H9 (cell line): ENCODE measurements around the gene UBN1. TPM values are rescaled to one million over a fixed set of nuclear protein-coding genes. Genes with fewer than 3 reads are reported as not detected.

ENCODE experiments used
- DNase-seq: peaks from one replicate; pipeline ENCODE4 v3.0.0-alpha.2; 2017
- H2AFZ ChIP-seq: one replicate; pipeline ENCODE4 v1.6.1; 2013; ENCODE audit warnings: mild to moderate bottlenecking, low read length, control low read depth, moderate library complexity
- H2AK5ac ChIP-seq: 2 replicates; pipeline ENCODE4 v1.6.1; 2013; ENCODE audit warnings: low read length, control low read depth, mixed read lengths; ENCODE audit not compliant: insufficient read length
- H2BK120ac ChIP-seq: one replicate; pipeline ENCODE4 v1.6.1; 2013; ENCODE audit warnings: low read depth, mild to moderate bottlenecking, low read length, control low read depth, inconsistent platforms; ENCODE audit not compliant: poor library complexity, severe bottlenecking
- H2BK12ac ChIP-seq: 2 replicates; pipeline ENCODE4 v1.6.1; 2013; ENCODE audit warnings: low read length, control low read depth, mixed read lengths, low read depth; ENCODE audit not compliant: insufficient read length
- H2BK15ac ChIP-seq: 2 replicates; pipeline ENCODE4 v1.6.1; 2013; ENCODE audit warnings: low read depth, low read length, control low read depth
- H2BK20ac ChIP-seq: one replicate; pipeline ENCODE4 v1.6.1; 2013; ENCODE audit warnings: low read depth, mild to moderate bottlenecking, low read length, control low read depth, inconsistent platforms; ENCODE audit not compliant: poor library complexity, severe bottlenecking
- H2BK5ac ChIP-seq: 2 replicates; pipeline ENCODE4 v1.6.1; 2013; ENCODE audit warnings: low read length, control low read depth, mixed read lengths; ENCODE audit not compliant: insufficient read length
- H3K14ac ChIP-seq: 2 replicates; pipeline ENCODE4 v1.6.1; 2013; ENCODE audit warnings: low read length, control low read depth; ENCODE audit not compliant: insufficient read depth
- H3K18ac ChIP-seq: 2 replicates; pipeline ENCODE4 v1.6.1; 2013; ENCODE audit warnings: low read depth, mild to moderate bottlenecking, mixed read lengths, low read length, control low read depth; ENCODE audit not compliant: insufficient read length
- H3K23ac ChIP-seq: 2 replicates; pipeline ENCODE4 v1.6.1; 2013; ENCODE audit warnings: low read length, control low read depth, mixed read lengths, low read depth; ENCODE audit not compliant: insufficient read length
- H3K23me2 ChIP-seq: 2 replicates; pipeline ENCODE4 v1.6.1; 2013; ENCODE audit warnings: low read depth, mild to moderate bottlenecking, mixed read lengths, low read length, control low read depth; ENCODE audit not compliant: insufficient read length, poor library complexity, severe bottlenecking
- H3K27ac ChIP-seq: 2 replicates; pipeline ENCODE4 v1.5.1; 2013; ENCODE audit warnings: low read length, control low read depth, mixed read lengths, low read depth; ENCODE audit not compliant: insufficient read length
- H3K27me3 ChIP-seq: 2 replicates; pipeline ENCODE4 v1.6.1; 2013; ENCODE audit warnings: low read length, control low read depth, inconsistent platforms; ENCODE audit not compliant: insufficient read depth
- H3K4ac ChIP-seq: 2 replicates; pipeline ENCODE4 v1.6.1; 2013; ENCODE audit warnings: low read depth, mild to moderate bottlenecking, control low read depth, inconsistent platforms, low read length, moderate library complexity
- H3K4me1 ChIP-seq: 2 replicates; pipeline ENCODE4 v1.6.1; 2013; ENCODE audit warnings: low read length, control low read depth, inconsistent platforms; ENCODE audit not compliant: insufficient read depth
- H3K4me2 ChIP-seq: 2 replicates; pipeline ENCODE4 v1.6.1; 2013; ENCODE audit warnings: low read length, control low read depth, mixed read lengths; ENCODE audit not compliant: insufficient read length, insufficient read depth
- H3K56ac ChIP-seq: 2 replicates; pipeline ENCODE4 v1.6.1; 2013; ENCODE audit warnings: low read depth, mild to moderate bottlenecking, mixed read lengths, low read length, control low read depth; ENCODE audit not compliant: insufficient read length
- H3K79me1 ChIP-seq: 2 replicates; pipeline ENCODE4 v1.6.1; 2013; ENCODE audit warnings: low read depth, mild to moderate bottlenecking, moderate library complexity, low read length, control low read depth, inconsistent platforms; ENCODE audit not compliant: insufficient read depth, poor library complexity, severe bottlenecking
- H3K79me2 ChIP-seq: 2 replicates; pipeline ENCODE4 v1.6.1; 2013; ENCODE audit warnings: low read length, control low read depth, inconsistent platforms; ENCODE audit not compliant: insufficient read depth
- H3K9ac ChIP-seq: 2 replicates; pipeline ENCODE4 v1.6.1; 2013; ENCODE audit warnings: low read length, control low read depth, mixed read lengths; ENCODE audit not compliant: insufficient read length; ENCODE audit errors: extremely low read depth
- H3K9me3 ChIP-seq: one replicate; pipeline ENCODE4 v1.6.1; 2013; ENCODE audit warnings: low read depth, low read length, inconsistent platforms; ENCODE audit not compliant: control insufficient read depth
- H3T11ph ChIP-seq: one replicate; pipeline ENCODE4 v1.6.1; 2013; ENCODE audit warnings: mild to moderate bottlenecking, low read length, control low read depth, inconsistent platforms
- H4K20me1 ChIP-seq: one replicate; pipeline ENCODE4 v1.6.1; 2013; ENCODE audit not compliant: control insufficient read depth, insufficient read length, insufficient read depth
- H4K5ac ChIP-seq: 2 replicates; pipeline ENCODE4 v1.6.1; 2013; ENCODE audit warnings: low read depth, mild to moderate bottlenecking, mixed read lengths, low read length, control low read depth; ENCODE audit not compliant: insufficient read length
- H4K8ac ChIP-seq: replicated peaks from 2 replicates; pipeline ENCODE4 v1.6.1; 2013; ENCODE audit warnings: low read length, control low read depth, mixed read lengths, low read depth; ENCODE audit not compliant: insufficient read length
- H4K91ac ChIP-seq: 2 replicates; pipeline ENCODE4 v1.6.1; 2013; ENCODE audit warnings: low read depth, mild to moderate bottlenecking, moderate library complexity, mixed read lengths, low read length, control low read depth; ENCODE audit not compliant: insufficient read length
- H3K27ac Mint-ChIP-seq, 3 experiments: 2 replicates in 2 of 3; 3 replicates in 1 of 3; pipeline ENCODE4 v1.8.0; 2020 to 2021; ENCODE audit warnings: mixed read lengths in 3 of 3, mild to moderate bottlenecking in 1 of 3, moderate library complexity in 1 of 3
- H3K27me3 Mint-ChIP-seq: 2 replicates; pipeline ENCODE4 v1.8.0; 2021; ENCODE audit warnings: low read depth, mild to moderate bottlenecking, moderate library complexity, mixed read lengths
- H3K36me3 Mint-ChIP-seq, 3 experiments: 2 replicates in 2 of 3; 3 replicates in 1 of 3; pipeline ENCODE4 v1.8.0; 2020 to 2021; ENCODE audit warnings: low read depth in 3 of 3, mixed read lengths in 3 of 3; ENCODE audit not compliant: insufficient read depth in 1 of 3
- H3K4me1 Mint-ChIP-seq, 2 experiments: 2 replicates each; pipeline ENCODE4 v1.8.0; 2020; ENCODE audit warnings: mixed read lengths in 2 of 2
- H3K4me3 Mint-ChIP-seq, 2 experiments: 2 replicates in 1 of 2; 3 replicates in 1 of 2; pipeline ENCODE4 v1.8.0; 2020 to 2021; ENCODE audit warnings: mild to moderate bottlenecking in 2 of 2, mixed read lengths in 2 of 2, moderate library complexity in 1 of 2
- H3K9me3 Mint-ChIP-seq, 2 experiments: 2 replicates in 1 of 2; 3 replicates in 1 of 2; pipeline ENCODE4 v1.8.0; 2020; ENCODE audit warnings: mild to moderate bottlenecking in 2 of 2, mixed read lengths in 2 of 2, moderate library complexity in 1 of 2
- WGBS: extraction: QIAGEN DNeasy Blood & Tissue Kit; methylation state at CpG from one replicate; pipeline ENCODE4 v1.1.7; 2013; ENCODE audit warnings: missing lambda C conversion rate, low lambda C conversion rate, mixed read lengths; ENCODE audit not compliant: insufficient read length; ENCODE audit errors: extremely low coverage; 5-methylcytosine and 5-hydroxymethylcytosine counted together
- total RNA-seq: library from RNA; stranded (reverse); gene quantifications from 2 replicates; pipeline ENCODE4 v1.2.1, GENCODE V29; 2021
- TF ChIP-seq, protein P1 (sequence below): fragments of 200-600 bp; sonication (generic); conservative IDR thresholded peaks from 3 replicates; pipeline ENCODE4 v1.8.0; 2021; ENCODE audit warnings: antibody characterized with exemption, mild to moderate bottlenecking

UBN1 gene
- total RNA-seq, 1 experiment from 2014 or later: 55.2 TPM

DNA sequence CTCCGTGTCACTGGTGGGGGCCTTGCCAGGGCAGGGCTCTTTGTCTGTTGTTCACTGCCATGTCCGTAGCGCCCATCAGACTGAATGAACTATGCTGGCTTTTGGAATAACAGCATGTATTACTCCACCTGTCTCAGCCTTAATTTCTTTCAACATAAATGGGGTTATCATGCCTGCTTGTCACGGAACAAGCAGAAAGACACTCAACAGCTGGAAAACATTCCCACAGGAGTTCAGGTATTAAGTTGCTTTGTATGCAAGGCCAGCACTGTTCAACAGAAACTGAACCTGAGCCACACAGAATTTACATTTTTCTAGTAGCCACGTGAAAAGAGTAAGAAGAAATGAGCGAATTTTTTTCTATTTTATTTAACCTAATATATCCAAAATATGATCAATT is 76.6 kb downstream of the UBN1 start:
- TF ChIP-seq, protein P1, sequence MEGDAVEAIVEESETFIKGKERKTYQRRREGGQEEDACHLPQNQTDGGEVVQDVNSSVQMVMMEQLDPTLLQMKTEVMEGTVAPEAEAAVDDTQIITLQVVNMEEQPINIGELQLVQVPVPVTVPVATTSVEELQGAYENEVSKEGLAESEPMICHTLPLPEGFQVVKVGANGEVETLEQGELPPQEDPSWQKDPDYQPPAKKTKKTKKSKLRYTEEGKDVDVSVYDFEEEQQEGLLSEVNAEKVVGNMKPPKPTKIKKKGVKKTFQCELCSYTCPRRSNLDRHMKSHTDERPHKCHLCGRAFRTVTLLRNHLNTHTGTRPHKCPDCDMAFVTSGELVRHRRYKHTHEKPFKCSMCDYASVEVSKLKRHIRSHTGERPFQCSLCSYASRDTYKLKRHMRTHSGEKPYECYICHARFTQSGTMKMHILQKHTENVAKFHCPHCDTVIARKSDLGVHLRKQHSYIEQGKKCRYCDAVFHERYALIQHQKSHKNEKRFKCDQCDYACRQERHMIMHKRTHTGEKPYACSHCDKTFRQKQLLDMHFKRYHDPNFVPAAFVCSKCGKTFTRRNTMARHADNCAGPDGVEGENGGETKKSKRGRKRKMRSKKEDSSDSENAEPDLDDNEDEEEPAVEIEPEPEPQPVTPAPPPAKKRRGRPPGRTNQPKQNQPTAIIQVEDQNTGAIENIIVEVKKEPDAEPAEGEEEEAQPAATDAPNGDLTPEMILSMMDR: no peak
- no peak overlapping the region for H2BK120ac ChIP-seq
- no peak overlapping the region for H2BK5ac ChIP-seq
- H2BK15ac ChIP-seq: no peak overlapping the region
- no peak overlapping the region for H3K23ac ChIP-seq
- H3K36me3 Mint-ChIP-seq: peaks cover 6 to 17% (median 10%) of the 10 kb centered on the region in 3 experiments
- H3K4me3 Mint-ChIP-seq: no peak overlapping the region
- no peak overlapping the region for H3K14ac ChIP-seq
- no peak overlapping the region for H3K56ac ChIP-seq
- H3K27me3 ChIP-seq: no peaks in the 10 kb centered on the region
- no peaks in the 10 kb centered on the region for H3K9me3 ChIP-seq
- no peaks in the 10 kb centered on the region for H3K79me1 ChIP-seq
- no peak overlapping the region for H2BK20ac ChIP-seq
- no peak overlapping the region for H2AFZ ChIP-seq
- peaks cover 6% of the 10 kb centered on the region for H3K4me1 ChIP-seq
- no peak overlapping the region for H3T11ph ChIP-seq
- no peak overlapping the region for H3K9ac ChIP-seq
- no peak overlapping the region for H3K18ac ChIP-seq
- H4K20me1 ChIP-seq: no peaks in the 10 kb centered on the region
- no CpG with 5 or more reads among the region's 6 CpGs for WGBS
- H3K79me2 ChIP-seq: no peaks in the 10 kb centered on the region
- no peak overlapping the region for H3K4me2 ChIP-seq
- H3K27ac ChIP-seq: no peak overlapping the region
- H3K4me1 Mint-ChIP-seq: peaks cover 30 to 35% of the 10 kb centered on the region in 2 experiments
- no peak overlapping the region for H4K5ac ChIP-seq
- no peak overlapping the region for H2BK12ac ChIP-seq
- no peak overlapping the region for H4K91ac ChIP-seq
- no peaks in the 10 kb centered on the region; the same call in 1 of the 2 replicates for H3K27me3 Mint-ChIP-seq
- no peak overlapping the region for H2AK5ac ChIP-seq
- no peak overlapping the region for H3K4ac ChIP-seq
- peaks cover 8 to 9% of the 10 kb centered on the region in 2 experiments for H3K9me3 Mint-ChIP-seq
- no peaks in the 10 kb centered on the region for H3K23me2 ChIP-seq
- H3K27ac Mint-ChIP-seq: no peak overlapping the region
- no peak overlapping the region for H4K8ac ChIP-seq
- no peak for DNase-seq
